Measurements from ENCODE around the gene ATF6B.

ATF6B gene

DNA sequence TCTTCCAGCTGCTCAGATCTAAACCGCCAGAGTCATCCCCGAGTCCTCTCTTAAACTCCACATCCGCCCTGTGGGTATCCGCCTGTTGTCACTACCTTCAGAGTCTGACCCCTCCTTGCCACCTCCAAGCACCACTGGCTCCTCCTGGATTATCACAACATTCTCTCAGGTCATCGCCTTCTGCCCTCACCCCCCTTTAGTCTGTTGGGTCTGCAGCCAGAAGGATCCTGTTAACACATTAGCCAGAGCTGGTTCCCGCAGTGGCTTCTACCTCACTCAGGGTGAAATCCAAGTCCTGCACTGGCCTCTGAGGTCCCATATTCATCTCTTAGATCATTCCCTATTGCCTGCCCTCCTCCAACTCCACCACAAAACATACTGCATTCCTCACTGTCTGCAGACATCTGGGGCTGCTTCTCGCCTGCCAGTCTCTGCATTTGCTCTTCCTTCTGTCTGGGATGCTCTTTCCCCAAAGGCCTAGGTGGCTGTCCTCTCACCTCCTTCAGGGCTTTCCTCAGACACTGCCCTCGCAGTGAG, 53.0 kb downstream of the ATF6B start:
- H3K36me3 ChIP-seq, result no peaks in the 10 kb centered on the region
- H3K27me3 ChIP-seq (ENCODE audit: insufficient read depth, low read depth, severe bottlenecking), result no peaks in the 10 kb centered on the region
- no peaks in the 10 kb centered on the region for H3K9me3 ChIP-seq (ENCODE audit: severe bottlenecking)
- H3K27ac ChIP-seq, result no peak overlapping the region
- no peak for TF ChIP-seq CTCF (IDR thresholded peaks at IDR 0.05; ENCODE audit: low read depth, low read length)
- H3K4me3 ChIP-seq (ENCODE audit: low read depth, low read length), result no peak overlapping the region
- peak; percentile 48 for DNase-seq

DNA sequence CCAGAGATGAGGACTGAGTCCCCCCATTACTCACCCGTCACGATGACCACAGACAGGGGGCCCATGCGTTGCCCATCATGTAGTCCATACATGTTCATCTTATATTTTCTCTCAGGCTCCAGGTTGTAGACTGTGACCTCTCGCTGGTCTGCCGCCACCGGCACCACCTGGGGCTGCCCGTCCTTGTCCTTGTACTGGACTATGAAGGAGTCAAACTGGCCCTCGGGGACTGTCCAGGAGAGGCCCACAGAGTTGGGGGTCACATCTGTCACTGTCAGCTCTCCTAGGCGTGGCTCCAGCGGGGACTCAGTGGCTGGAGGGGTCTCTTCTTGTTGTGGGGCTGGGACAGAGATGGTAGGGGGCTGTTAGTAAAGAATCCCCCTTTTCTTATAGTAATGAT, 54.4 kb downstream of the ATF6B start:
- no peak overlapping the region for H3K27ac ChIP-seq
- H3K27me3 ChIP-seq (ENCODE audit: insufficient read depth, low read depth, severe bottlenecking), result no peaks in the 10 kb centered on the region
- no peaks in the 10 kb centered on the region for H3K36me3 ChIP-seq
- H3K9me3 ChIP-seq (ENCODE audit: severe bottlenecking), result no peaks in the 10 kb centered on the region
- no peak overlapping the region for H3K4me3 ChIP-seq (ENCODE audit: low read depth, low read length)
- no peak for DNase-seq
- no peak for TF ChIP-seq CTCF (IDR thresholded peaks at IDR 0.05; ENCODE audit: low read depth, low read length)

- H3K36me3 ChIP-seq, result no peaks in the 10 kb centered on the region
- no peak for TF ChIP-seq CTCF (IDR thresholded peaks at IDR 0.05; ENCODE audit: low read depth, low read length)
- H3K27me3 ChIP-seq (ENCODE audit: insufficient read depth, low read depth, severe bottlenecking), result no peaks in the 10 kb centered on the region
- no peak for DNase-seq
- no peak overlapping the region for H3K27ac ChIP-seq
- no peak overlapping the region for H3K4me3 ChIP-seq (ENCODE audit: low read depth, low read length)
- no peaks in the 10 kb centered on the region for H3K9me3 ChIP-seq (ENCODE audit: severe bottlenecking)
Observed at GRCh38 chr6:32073101-32073500, 54.9 kb downstream of the ATF6B start.

GRCh38 chr6:32070814-32071543, 57.1 kb downstream of the ATF6B start:
- TF ChIP-seq CTCF (IDR thresholded peaks at IDR 0.05; ENCODE audit: low read depth, low read length), result no peak
- no peak overlapping the region for H3K4me3 ChIP-seq (ENCODE audit: low read depth, low read length)
- H3K36me3 ChIP-seq, result no peaks in the 10 kb centered on the region
- no peaks in the 10 kb centered on the region for H3K9me3 ChIP-seq (ENCODE audit: severe bottlenecking)
- H3K27me3 ChIP-seq (ENCODE audit: insufficient read depth, low read depth, severe bottlenecking), result no peaks in the 10 kb centered on the region
- DNase-seq, result no peak
- no peak overlapping the region for H3K27ac ChIP-seq

GRCh38 chr6:32069878-32070515, 58.0 kb downstream of the ATF6B start:
- Histone ChIP-seq H3K9me3 (ENCODE audit: severe bottlenecking) (no peaks in the 10 kb centered on the region), H3K36me3 (no peaks in the 10 kb centered on the region), H3K27me3 (ENCODE audit: insufficient read depth, low read depth, severe bottlenecking) (no peaks in the 10 kb centered on the region), H3K4me3 (ENCODE audit: low read depth, low read length) (no peak overlapping the region), H3K27ac (no peak overlapping the region)
- no peak for TF ChIP-seq CTCF (IDR thresholded peaks at IDR 0.05; ENCODE audit: low read depth, low read length)
- DNase-seq, result no peak

Data from WERI-Rb-1 (cell line).